GM21423 (cell line): Measurements from ENCODE around the gene CUTC.

ENCODE experiments used
- ATAC-seq: cut with Tn5 transposase; IDR thresholded peaks from one replicate; pipeline ENCODE4 v1.9.1; 2021; ENCODE audit warnings: mild to moderate bottlenecking, moderate library complexity; ENCODE audit not compliant: unreplicated experiment

The CUTC gene

DNA sequence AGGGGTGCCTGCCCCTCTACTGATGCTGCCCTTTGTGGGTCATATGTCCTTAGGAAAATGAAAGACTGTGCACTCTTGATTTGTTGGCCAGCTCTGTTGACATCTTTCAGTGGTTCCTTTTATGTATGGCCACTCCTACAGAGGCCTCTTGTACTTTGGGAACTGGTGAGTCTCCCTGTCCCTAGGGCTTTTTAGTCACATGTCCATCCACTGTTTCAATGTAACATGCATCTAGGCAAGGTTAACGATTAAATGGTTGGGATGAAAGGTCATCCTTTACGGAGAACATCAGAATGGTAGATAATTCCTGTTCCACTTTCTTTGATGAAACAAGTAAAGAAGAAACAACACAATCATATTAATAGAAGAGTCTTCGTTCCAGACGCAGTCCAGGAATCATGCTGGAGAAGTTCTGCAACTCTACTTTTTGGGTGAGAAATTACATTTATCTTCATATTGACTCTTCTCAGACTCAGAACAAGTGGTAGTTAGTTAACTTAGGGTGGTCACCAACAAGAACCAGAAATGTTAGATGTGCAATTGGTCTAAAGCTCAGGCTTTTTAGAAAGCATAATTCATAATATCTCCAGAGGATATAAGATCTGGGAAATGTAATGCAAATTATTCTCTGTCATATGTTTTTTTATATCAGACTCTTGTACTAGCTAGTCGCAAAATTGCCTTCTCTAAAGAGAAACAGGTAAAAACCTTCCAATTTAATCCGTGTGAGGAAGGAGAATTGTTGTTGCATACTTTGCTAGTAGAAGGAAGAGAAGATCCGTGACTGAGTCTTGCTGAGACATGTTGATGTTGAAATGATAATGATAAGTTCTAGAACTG is 50.6 kb downstream of the CUTC start, which contains the start of gene ABCC2:
Gene ABCC2, plus strand, starts transcription at position 194 of the 840 bp plus-strand sequence. Its CDS starts 205 bp downstream, at position 399.
- ATAC-seq: no peak

DNA sequence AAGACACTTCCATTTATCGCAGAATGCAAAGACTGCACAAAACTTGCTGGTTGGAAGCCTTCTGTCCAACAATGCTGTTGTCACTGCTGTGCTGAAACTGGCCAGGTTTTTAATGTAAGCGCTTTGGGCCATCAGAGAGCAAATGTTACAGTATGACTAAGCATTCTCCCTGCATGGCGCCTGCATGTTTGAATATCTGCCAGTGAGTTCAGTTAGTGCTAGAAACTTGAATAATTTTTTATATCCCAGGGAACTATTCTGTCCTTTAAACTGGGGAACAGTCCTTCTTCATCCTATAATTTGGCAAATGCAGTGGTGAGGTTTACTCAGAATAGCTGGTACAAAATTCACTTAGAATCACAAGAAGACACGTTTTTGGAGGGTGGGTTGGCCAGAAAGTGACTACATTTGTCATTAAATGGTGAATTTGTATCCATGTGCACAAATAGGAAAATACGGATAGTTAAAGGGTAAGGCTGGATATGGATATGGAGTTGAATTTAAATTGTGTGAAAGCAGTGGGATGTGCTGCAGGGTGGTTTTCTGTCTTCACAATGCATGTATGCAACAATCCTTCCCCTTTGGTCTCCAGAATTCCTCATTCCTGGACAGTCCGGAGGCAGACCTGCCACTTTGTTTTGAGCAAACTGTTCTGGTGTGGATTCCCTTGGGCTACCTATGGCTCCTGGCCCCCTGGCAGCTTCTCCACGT is 52.1 kb downstream of the CUTC start:
- ATAC-seq: no peak

DNA sequence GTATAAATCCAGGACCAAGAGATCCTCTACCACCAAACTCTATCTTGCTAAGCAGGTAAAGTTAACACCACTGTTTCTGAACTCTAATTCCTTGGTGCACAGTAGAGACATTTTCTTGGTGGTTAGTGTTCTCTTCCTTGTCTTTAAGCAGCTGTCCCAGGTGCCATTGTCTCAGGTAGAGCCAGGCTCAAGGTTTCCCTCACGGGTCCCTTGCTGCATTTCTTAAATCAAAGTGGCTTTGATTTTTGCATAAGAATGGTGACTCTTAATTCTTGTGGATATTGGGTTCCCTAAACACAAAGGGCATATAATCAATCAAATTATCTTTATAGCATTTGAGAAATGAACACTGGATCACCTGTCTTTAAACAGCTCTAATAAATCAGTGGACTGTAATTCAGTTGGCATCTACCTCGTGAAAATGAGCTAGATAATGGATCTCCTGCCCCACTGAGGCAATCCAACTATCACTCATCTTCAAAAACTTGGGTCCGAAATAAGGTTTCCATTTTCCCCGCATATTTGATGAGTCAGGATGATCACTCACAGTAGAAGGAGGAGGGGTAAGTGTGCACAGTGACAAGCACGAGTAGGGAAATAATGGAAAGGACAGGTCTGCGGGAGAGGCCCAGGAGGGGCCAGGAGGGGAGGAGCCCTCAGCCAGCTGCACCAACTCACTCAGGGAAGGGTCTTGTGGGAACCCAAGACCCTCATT is 52.9 kb downstream of the CUTC start:
- no peak for ATAC-seq

GRCh38 chr10:99785646-99786045 is 53.6 kb downstream of the CUTC start:
- ATAC-seq: no peak

GRCh38 chr10:99787311-99787710 is 55.3 kb downstream of the CUTC start:
- ATAC-seq: no peak

GRCh38 chr10:99787782-99788445 is 55.9 kb downstream of the CUTC start:
- no peak for ATAC-seq

- ATAC-seq: no peak
These were observed 56.7 kb downstream of the CUTC start for GRCh38 chr10:99788598-99789256.

DNA sequence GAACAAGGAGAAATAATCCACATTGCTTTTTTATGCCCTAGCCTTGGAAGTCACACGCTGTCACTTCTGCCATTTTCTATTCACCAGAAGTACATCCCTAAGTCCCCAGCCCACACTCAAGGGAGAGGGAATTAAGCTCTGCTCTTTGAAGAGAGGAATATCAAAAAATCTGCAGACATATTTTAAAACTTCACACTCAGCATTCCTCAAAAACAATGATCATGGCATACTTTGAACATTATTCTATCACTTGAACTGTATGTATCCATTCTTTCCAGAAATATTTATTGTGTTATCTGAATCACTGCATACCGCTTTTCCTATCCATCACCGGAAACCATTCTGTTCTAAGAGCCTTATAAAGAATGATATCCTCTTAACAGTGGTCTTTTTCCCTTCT is 59.8 kb downstream of the CUTC start:
- ATAC-seq: no peak

GRCh38 chr10:99793819-99794218 is 61.8 kb downstream of the CUTC start:
- ATAC-seq: no peak

DNA sequence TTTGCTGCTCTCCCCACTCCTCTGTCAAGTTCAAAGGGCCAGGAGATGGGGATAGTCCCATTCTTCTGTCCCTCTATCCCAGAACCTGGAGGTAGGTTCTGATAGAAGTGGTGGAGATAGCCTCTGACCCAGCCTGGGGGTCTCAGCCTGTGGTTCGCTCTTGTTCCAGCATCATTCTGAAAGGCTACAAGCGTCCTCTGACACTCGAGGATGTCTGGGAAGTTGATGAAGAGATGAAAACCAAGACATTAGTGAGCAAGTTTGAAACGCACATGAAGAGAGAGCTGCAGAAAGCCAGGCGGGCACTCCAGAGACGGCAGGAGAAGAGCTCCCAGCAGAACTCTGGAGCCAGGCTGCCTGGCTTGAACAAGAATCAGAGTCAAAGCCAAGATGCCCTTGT is 64.9 kb downstream of the CUTC start:
- no peak for ATAC-seq

GRCh38 chr10:99798031-99798430 is 66.0 kb downstream of the CUTC start:
- ATAC-seq: no peak

DNA sequence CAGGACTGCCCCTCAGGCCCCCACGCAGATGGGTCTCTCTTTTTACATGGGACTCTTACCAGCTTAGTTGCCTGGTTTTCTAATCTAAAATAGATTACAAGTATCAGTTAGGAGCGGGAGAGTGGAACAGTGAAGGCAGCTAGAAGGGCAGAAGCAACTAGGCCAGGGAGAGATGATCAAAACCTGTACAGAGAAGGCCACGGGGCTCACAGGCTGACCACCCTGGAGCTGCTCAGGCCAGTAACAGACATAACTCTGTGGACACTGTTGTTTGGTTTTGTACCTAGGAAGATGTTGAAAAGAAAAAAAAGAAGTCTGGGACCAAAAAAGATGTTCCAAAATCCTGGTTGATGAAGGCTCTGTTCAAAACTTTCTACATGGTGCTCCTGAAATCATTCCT is 66.9 kb downstream of the CUTC start:
- ATAC-seq: no peak

- ATAC-seq: no peak
These were observed 67.6 kb downstream of the CUTC start for GRCh38 chr10:99799613-99800012.

DNA sequence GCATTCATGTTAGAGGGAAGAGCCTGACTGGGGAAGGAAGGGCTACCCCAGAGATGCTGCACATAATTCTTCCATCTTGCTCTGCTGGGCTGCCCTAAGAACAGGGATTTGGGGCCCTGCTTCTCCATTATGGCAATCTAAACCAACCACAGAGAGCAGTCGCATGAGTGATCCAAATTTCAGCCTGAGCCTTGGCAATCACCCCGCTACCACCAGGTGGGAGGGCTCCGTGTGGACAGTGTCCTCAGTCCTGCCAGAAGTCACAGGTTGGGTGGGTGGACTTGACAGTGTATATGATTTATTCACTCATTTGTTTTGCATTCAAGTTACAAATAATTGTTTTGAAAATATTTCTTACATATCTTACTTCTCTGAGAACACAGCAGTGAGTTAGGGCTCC is 72.4 kb downstream of the CUTC start:
- ATAC-seq: no peak

- no peak for ATAC-seq
These were observed 73.2 kb downstream of the CUTC start for GRCh38 chr10:99805190-99805589.
